Activated T-cell treated with anti-CD3 and anti-CD28 coated beads for 1 hour (primary cell): ENCODE measurements around the gene TEX26.
"Not testable (repeated sequence)": the region's sequence is repeated elsewhere in the genome, so short reads cannot be mapped to it uniquely, and the experiment has no call there.

Source experiments
- DNase-seq: peaks from one replicate; pipeline ENCODE4 v3.0.0-alpha.2; 2020; ENCODE audit warnings: low read depth

Gene TEX26

DNA sequence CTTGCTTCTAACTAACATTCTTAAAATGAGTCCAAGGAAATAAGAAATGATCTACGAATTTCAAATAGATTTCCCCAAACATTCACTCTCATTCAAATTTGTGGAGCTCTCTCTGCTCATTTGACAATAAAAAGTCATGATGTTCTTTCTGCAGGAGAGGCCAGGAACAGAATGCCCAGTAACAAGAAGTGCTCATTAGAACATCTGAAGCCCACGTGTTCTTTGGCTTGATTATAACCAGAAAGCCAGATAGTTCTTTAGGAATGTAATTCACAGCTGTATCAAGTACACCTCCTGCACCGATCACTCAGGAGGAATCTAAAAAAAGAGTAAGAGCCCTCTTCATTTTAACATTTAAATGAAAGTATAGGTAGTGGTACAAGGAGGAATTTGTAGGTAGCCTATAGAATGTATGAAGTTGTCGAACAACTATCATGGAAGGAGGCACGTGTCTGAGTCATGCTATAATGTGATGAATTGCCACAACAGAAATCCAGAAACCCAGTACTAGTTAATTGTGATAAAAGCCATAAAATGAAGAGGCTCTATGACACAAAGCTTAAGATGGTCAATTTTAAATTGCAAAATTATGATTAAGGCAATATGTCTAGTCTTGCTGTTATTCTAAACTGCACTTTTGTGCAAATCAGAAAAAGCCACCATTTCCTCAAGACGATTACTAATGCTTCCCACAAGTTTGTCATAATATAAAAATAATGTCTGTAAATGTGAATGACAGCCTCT is 13.6 kb upstream of the TEX26 start:
- no peak for DNase-seq

GRCh38 chr13:30920162-30920909 is 12.1 kb upstream of the TEX26 start:
- DNase-seq = no peak

- DNase-seq = no peak
These were observed 9.0 kb upstream of the TEX26 start for GRCh38 chr13:30923418-30923817.

DNA sequence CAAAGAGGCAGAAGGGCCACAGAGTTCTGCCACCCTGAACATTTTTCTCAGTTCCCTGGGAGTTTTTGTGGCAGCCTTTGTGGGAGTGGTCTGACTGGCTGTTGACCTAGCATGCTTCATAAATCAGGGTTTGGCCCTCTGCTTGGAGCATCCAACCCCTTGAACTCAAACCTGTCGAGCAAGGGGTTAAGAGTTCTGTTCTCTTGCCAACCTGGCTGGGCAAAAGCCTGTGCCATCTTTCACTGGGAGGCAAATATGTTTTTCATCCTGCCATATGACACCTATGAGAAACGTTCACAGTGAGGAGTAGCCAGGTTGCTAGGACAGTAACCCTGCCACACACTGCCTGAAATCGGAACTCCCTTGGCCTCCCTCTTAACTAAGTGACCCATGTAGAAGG is 7.7 kb upstream of the TEX26 start:
- no peak for DNase-seq

GRCh38 chr13:30925429-30925828 is 7.0 kb upstream of the TEX26 start:
- DNase-seq = no peak

DNA sequence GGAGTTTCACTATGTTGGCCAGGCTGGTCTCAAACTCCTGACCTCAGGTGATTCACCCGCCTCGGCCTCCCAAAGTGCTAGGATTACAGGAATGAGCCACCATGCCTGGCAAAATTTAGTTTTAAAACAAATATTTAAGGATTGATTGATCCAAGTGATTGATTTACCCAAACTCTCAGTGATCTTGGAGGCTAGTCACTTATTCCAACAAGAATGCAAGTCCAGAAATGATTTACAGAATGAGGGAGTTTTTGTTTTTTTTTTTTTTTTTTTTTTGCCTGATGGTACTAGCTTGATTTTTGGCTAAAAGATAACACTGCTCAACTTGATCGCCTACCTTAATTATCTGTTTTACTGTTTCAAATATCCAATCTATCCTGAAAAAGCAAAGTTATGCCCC is 5.7 kb upstream of the TEX26 start:
- DNase-seq = no peak

DNA sequence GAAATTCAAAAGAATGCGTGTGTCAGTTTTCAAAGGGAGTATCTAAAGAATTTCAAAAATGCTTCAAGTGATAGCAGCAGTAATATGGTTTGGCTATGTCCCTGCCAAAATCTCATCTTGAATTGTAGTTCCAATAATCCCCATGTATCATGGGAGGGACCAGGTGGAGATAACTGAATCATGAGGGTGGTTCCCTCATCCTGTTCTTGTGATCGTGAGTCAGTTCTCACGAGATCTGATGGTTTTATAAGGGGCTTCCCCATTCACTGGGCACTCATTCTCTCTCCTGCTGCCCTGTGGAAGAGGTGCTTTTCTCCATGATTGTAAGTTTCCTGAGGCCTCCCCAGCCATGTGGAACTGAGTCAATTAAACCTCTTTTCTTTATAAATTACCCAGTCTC is 5.3 kb upstream of the TEX26 start:
- not testable (repeated sequence) for DNase-seq

- DNase-seq = no peak
These were observed 4.9 kb upstream of the TEX26 start for GRCh38 chr13:30927595-30927994.

DNA sequence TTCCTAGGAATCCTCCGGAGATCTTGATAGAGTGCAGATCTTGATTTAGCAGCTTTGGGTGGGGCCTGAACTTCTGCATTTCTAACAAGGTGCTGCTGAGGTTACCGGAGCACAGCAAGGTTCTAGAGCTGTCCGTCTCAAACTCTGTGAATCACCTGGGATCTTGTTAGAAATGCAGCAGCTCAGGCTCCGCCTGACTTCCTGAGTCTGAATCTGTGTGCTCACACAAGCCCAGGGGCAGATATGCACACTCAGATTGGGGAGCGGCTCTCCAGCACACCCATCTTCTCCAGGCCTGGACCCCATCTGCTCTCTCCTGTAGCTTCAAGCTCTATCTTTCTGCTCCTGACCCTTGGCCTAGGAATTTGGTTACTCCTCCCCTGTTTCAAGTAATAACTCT is 3.5 kb upstream of the TEX26 start:
- no peak for DNase-seq

GRCh38 chr13:30933354-30933670 is 856 bp downstream of the TEX26 start:
- DNase-seq = no peak

- DNase-seq = no peak
These were observed 1.9 kb downstream of the TEX26 start for GRCh38 chr13:30934381-30934780.

- no peak for DNase-seq
These were observed 2.3 kb downstream of the TEX26 start for GRCh38 chr13:30934803-30935202.

DNA sequence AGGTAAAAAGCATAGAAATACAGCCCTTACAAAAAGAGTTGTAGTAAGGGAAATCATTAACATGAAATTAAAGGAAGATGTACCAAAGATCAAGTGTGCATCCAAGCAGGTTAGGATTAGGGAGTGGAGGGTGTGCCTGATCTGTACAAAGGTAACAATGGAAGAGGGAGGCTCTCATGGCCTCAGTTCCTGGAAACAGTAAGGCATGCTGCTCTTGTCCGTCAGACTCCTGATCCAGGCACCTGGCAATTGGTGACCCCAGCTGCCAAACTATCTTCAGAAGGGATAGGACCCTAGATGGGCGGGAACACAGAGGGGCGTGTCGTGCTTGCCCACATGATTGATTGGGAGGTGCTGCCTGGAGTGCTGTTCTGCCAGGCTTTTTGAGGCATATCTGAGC is 4.5 kb downstream of the TEX26 start:
- DNase-seq = no peak

DNA sequence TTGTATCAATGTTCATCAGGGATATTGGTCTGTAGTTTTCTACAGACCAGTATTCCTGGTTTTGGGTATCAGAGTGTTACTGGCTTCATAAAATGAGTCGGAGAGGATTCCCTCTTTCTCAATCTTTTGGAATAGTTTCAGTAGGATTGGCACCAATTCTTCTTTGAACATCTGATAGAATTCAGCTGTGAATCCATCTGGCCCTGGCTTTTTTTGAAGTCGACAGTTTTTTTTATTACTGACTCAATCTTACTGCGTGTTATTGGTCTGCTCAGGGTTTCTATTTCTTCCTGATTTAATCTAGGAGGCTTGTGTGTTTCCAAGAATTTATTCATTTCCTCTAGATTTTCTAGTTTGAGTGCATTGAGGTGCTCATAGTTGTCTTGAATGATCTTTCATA is 11.4 kb downstream of the TEX26 start:
- no peak for DNase-seq

DNA sequence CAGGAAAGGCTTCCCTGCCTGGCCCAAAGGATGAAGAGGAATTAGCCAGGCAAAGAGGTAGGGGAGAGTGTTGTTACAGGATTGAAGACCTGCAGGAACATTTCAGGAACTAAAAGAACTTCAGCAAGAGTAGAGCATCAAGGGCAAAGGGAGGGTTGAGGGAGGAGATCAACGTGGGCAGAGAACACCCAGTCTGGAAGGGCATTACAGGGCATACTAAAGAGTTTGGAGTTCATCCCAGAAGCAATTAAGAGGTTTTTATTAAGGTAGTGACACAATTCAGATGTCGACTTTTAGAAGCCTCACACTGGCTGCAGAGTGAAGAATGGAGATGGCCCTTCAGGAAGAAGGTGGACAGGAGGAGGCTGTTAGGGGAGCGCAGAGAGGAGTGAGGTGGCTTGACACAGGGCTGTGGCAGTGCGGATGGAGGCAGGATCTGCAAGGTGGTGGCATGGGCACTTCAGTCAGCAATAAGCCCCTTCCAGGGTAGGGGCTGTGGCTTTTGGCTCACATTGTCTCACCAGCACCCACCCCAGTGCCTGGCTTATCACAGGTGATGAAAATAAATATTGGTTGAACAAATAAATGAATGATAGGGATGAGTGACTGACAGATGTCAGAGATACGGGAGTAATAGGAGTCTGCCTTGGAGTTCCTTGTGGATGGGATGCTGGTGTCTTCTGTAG is 24.9 kb downstream of the TEX26 start:
- no peak for DNase-seq

DNA sequence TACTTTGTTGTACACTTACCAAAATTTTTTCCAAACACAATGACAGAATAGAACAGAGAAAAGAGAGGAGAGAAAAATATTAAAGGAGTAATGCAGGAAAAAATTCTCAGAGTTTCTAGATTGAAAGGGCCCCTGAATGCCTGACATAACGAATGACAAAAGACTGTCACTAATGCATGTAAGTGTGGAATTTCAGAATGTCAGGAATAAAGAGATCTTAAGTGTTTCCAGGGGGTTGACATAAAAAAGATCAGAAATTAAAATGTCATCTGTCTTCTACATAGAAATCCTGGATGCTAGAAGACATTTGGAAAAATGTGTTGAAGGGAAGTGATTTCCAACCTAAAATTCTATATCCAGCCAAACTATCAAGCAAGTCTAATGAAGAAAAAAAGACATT is 27.2 kb downstream of the TEX26 start:
- DNase-seq = no peak

GRCh38 chr13:30963791-30964190 is 31.3 kb downstream of the TEX26 start:
- DNase-seq = no peak

DNA sequence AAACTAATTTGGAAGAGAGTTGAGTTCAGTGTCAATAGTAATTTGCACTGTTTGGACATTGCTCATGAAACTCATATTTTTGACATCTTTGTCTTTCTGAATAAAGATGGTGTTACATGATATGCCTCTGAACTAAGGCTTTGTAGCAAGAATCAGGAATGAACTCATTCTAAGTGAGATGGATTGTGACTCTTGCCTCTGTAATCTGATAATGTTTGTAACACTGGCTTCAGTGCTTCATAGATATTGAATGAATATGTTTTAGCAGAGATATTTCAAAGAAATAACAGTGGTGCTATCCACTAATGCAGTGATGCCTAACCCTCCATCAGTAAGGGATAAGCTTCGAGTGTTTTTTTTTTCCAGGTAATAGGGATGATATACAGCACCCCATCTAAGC is 32.9 kb downstream of the TEX26 start:
- no peak for DNase-seq

GRCh38 chr13:30966101-30966500 is 33.6 kb downstream of the TEX26 start:
- DNase-seq = no peak

GRCh38 chr13:30968846-30969245 is 36.4 kb downstream of the TEX26 start:
- DNase-seq = no peak

DNA sequence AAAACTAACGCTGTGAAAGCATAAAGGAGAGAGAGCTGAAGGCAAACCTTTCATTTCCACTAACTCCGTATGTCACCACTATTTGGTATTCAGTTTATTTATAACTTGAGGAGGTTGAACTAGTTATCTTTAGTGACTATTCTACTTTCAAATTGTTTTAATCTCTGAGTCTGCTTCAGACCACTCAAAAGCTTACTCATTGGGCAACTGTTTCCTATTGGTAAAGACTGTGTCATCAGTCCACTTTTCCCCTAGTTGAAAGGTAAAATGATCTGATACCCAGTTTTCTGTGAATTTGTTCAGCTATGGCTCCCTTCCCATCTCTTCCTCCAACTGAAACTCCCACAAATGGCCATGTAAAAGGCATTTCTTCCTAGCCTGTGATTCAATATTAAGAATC is 39.1 kb downstream of the TEX26 start:
- DNase-seq = no peak

DNA sequence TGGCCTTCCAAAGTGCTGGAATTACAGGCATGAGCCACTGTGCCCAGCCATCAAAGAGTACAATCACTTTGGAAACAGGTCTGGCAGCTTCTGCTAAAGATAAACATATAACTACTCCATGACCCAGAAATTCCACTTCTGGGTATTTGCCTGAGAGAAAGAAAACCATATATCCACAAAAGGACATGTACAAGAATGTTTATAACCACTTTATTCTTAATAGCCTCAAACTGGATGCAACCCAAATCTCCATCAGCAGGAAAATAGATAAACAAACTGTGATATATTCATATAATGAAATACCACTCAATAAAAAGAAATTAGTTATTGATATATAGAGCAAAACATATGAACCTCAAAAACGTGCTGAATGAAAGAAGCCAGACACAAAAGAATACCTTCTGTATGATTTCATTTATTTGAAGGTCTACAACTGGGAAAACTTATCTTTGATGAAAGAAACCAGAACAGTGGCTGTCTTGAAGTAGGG is 40.5 kb downstream of the TEX26 start:
- DNase-seq = no peak

GRCh38 chr13:30974350-30974749 is 41.9 kb downstream of the TEX26 start:
- DNase-seq = no peak
